ENCODE measurements around the gene ITM2B.

- no peak for TF ChIP-seq CTCF (IDR thresholded peaks at IDR 0.05; ENCODE audit: low read depth, low read length, poor library complexity, severe bottlenecking)
- no peak for TF ChIP-seq EZH2phosphoT487 (IDR thresholded peaks at IDR 0.05; ENCODE audit: borderline replicate concordance, low read length)
Measured at GRCh38 chr13:48266701-48267639, 34.0 kb downstream of the ITM2B start.

Data from DOHH2 (cell line).